ENCODE measurements around the gene TRPM2.

GRCh38 chr21:44352253-44352860 lies 1.1 kb upstream of the TRPM2 start:
- TF ChIP-seq CTCF (conservative IDR thresholded peaks at IDR 0.05): no peak
- no peak for TF ChIP-seq ZFX (IDR thresholded peaks at IDR 0.05)

Data from C4-2B (cell line).